Suprapubic skin (tissue), 4 donors: ENCODE data around the gene CCNL1.

Experiments used
- CTCF ChIP-seq, 2 donors: fragments of 200-600 bp in 1 of 2; fragments of 450-650 bp in 1 of 2; sonication (generic) in 1 of 2; IDR thresholded peaks; one replicate each; pipeline ENCODE4 v1.5.1; 2016 to 2019; ENCODE audit warnings: antibody characterized with exemption in 2 of 2, mild to moderate bottlenecking in 1 of 2, moderate library complexity in 1 of 2
- EP300 ChIP-seq: sonication (generic); formaldehyde crosslinking; IDR thresholded peaks from one replicate; pipeline ENCODE4 v1.6.1; 2017; ENCODE audit warnings: antibody characterized with exemption
- POLR2A ChIP-seq, 2 donors: fragments of 450-650 bp; IDR thresholded peaks; one replicate each; pipeline ENCODE4 v1.6.1; 2017; ENCODE audit warnings: antibody characterized with exemption in 2 of 2, mild to moderate bottlenecking in 2 of 2, moderate library complexity in 2 of 2
- POLR2AphosphoS5 ChIP-seq, 3 donors: sonication (generic); formaldehyde crosslinking; IDR thresholded peaks; one replicate each; pipeline ENCODE4 v1.6.1; 2017; ENCODE audit warnings: antibody characterized with exemption in 3 of 3

- TF ChIP-seq POLR2A (IDR thresholded peaks at IDR 0.05) (no peak), EP300 (no peak), CTCF (IDR thresholded peaks at IDR 0.05) (no peak), POLR2AphosphoS5 (IDR thresholded peaks at IDR 0.05) (no peak)
These were observed 20.3 kb upstream of the CCNL1 start for GRCh38 chr3:157180262-157180661.
